Endothelial cell (in vitro differentiated cells): Measurements from ENCODE around the gene ZNF607. TPM values are rescaled to one million over a fixed set of nuclear protein-coding genes. Genes with fewer than 3 reads are reported as not detected.
A peak's percentile ranks its signal among the peaks of the same experiment; 100 is the strongest.

ENCODE experiments used
- DNase-seq: peaks from one replicate; pipeline ENCODE4 v3.0.0; 2021; ENCODE audit warnings: low spot score
- H3K27ac Mint-ChIP-seq: one replicate; pipeline ENCODE4 v1.8.0; 2021; ENCODE audit warnings: mixed read lengths, inconsistent platforms; ENCODE audit not compliant: unreplicated experiment
- H3K27me3 Mint-ChIP-seq: one replicate; pipeline ENCODE4 v1.8.0; 2021; ENCODE audit warnings: mild to moderate bottlenecking, moderate library complexity, mixed read lengths, inconsistent platforms; ENCODE audit not compliant: unreplicated experiment
- H3K36me3 Mint-ChIP-seq: one replicate; pipeline ENCODE4 v1.8.0; 2021; ENCODE audit warnings: mild to moderate bottlenecking, low read depth, mixed read lengths, inconsistent platforms; ENCODE audit not compliant: unreplicated experiment
- H3K4me1 Mint-ChIP-seq: one replicate; pipeline ENCODE4 v1.8.0; 2021; ENCODE audit warnings: mild to moderate bottlenecking, mixed read lengths, inconsistent platforms; ENCODE audit not compliant: unreplicated experiment
- H3K4me3 Mint-ChIP-seq: one replicate; pipeline ENCODE4 v1.8.0; 2021; ENCODE audit warnings: mild to moderate bottlenecking, mixed read lengths, inconsistent platforms; ENCODE audit not compliant: unreplicated experiment
- H3K9me3 Mint-ChIP-seq: one replicate; pipeline ENCODE4 v1.8.0; 2021; ENCODE audit warnings: mixed read lengths, inconsistent platforms; ENCODE audit not compliant: unreplicated experiment
- CTCF ChIP-seq: fragments of 200-600 bp; sonication (generic); IDR thresholded peaks from one replicate; pipeline ENCODE4 v1.5.0; 2021; ENCODE audit warnings: antibody characterized with exemption; ENCODE audit not compliant: unreplicated experiment
- total RNA-seq: library from RNA; stranded (reverse); fragmentation: NEBNext Ultra II Directional; extraction: Animal tissue kit (Norgen Biotek cat#: 25700); gene quantifications from one replicate; pipeline ENCODE4 v1.2.1, GENCODE V29; 2021; ENCODE audit not compliant: unreplicated experiment

Gene ZNF607
- total RNA-seq, 1 donor from 2014 or later, result 15.2 TPM

GRCh38 chr19:37719927-37720265, 335 bp upstream of the ZNF607 start:
- Mint-ChIP-seq H3K4me3 (peak overlapping the region; percentile 93), H3K9me3 (no peaks in the 10 kb centered on the region), H3K27me3 (no peaks in the 10 kb centered on the region), H3K4me1 (peaks cover 6% of the 10 kb centered on the region), H3K27ac (no peak overlapping the region), H3K36me3 (no peaks in the 10 kb centered on the region)
- DNase-seq, result no peak
- no peak for TF ChIP-seq CTCF

- Mint-ChIP-seq H3K4me3 (peak overlapping the region; percentile 94), H3K9me3 (no peaks in the 10 kb centered on the region), H3K27ac (no peak overlapping the region), H3K27me3 (no peaks in the 10 kb centered on the region), H3K4me1 (peaks cover 6% of the 10 kb centered on the region), H3K36me3 (no peaks in the 10 kb centered on the region)
- no peak for TF ChIP-seq CTCF
- no peak for DNase-seq
Observed at GRCh38 chr19:37718304-37718703, 1.3 kb downstream of the ZNF607 start.

GRCh38 chr19:37716140-37716539, 3.4 kb downstream of the ZNF607 start:
- Mint-ChIP-seq H3K36me3 (peaks cover 3% of the 10 kb centered on the region), H3K27ac (no peak overlapping the region), H3K27me3 (no peaks in the 10 kb centered on the region), H3K4me3 (no peak overlapping the region), H3K9me3 (no peaks in the 10 kb centered on the region), H3K4me1 (peaks cover 14% of the 10 kb centered on the region)
- TF ChIP-seq CTCF, result no peak
- DNase-seq, result no peak

- Mint-ChIP-seq H3K27ac (no peak overlapping the region), H3K4me3 (no peak overlapping the region), H3K4me1 (no peaks in the 10 kb centered on the region), H3K36me3 (peaks cover 42% of the 10 kb centered on the region), H3K9me3 (no peaks in the 10 kb centered on the region), H3K27me3 (peaks cover 2% of the 10 kb centered on the region)
- no peak for DNase-seq
- no peak for TF ChIP-seq CTCF
Observed at GRCh38 chr19:37706052-37706605, 13.4 kb downstream of the ZNF607 start.

- Mint-ChIP-seq H3K4me1 (no peaks in the 10 kb centered on the region), H3K9me3 (no peaks in the 10 kb centered on the region), H3K4me3 (peak overlapping the region; percentile 2), H3K36me3 (peaks cover 50% of the 10 kb centered on the region), H3K27me3 (peaks cover 2% of the 10 kb centered on the region), H3K27ac (no peak overlapping the region)
- no peak for TF ChIP-seq CTCF
- DNase-seq, result no peak
Observed at GRCh38 chr19:37699057-37699456, 20.5 kb downstream of the ZNF607 start.
